Measurements from ENCODE around the gene SSH3.
A peak's percentile ranks its signal among the peaks of the same experiment; 100 is the strongest.

Gene SSH3

DNA sequence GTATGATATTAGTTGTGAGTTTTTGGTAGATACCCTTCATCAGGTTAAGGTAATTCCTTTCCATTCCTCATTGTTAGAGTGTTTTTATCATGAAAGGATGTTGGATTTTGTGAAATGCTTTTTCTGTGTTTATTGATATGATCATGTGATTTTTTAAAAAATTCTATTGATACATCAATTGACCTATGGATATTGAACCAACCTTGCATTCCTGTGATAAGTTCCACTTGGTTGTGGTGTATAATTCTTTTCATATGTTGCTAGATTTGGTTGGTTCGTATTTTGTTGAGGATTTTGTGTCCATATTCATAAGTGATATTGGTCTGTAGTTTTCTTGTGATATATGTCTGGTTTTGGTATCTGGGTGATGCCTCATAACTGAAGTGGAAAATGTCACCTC is 7.5 kb upstream of the SSH3 start:
- DNase-seq = no peak

- no peak for DNase-seq
Observed at GRCh38 chr11:67298786-67299185, 4.5 kb upstream of the SSH3 start.

DNA sequence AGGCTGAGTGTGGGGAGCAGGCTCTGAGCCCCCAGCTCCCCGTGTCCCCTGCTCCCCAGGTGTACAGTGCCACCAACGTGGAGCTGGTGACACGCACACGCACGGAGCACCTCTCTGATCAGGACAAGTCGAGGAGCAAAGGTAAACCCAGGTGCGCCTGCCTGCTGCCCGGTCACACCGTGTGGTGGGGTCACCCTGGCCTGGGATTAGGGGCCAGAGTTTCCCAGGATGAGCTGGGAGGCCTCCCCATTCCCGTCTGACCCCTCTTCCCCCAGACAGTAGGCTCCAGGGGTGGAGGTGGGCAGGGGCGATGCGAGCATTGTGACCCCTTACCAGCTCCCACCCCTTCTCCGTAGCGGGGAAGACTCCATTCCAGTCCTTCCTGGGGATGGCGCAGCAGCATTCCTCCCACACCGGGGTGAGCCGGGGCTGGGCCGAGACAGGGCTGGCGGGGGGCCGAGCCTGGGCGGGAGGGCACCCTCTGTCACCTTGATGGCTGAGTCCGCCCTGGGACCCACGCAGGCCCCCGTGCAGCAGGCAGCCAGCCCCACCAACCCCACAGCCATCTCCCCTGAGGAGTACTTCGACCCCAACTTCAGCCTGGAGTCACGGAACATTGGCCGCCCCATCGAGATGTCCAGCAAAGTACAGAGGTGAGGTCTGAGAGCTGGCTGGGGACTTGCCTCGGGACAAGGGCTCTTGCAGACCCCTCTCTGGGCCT is 3.7 kb upstream of the SSH3 start:
- no peak for DNase-seq

GRCh38 chr11:67300256-67300755 is 3.0 kb upstream of the SSH3 start:
- no peak for DNase-seq

DNA sequence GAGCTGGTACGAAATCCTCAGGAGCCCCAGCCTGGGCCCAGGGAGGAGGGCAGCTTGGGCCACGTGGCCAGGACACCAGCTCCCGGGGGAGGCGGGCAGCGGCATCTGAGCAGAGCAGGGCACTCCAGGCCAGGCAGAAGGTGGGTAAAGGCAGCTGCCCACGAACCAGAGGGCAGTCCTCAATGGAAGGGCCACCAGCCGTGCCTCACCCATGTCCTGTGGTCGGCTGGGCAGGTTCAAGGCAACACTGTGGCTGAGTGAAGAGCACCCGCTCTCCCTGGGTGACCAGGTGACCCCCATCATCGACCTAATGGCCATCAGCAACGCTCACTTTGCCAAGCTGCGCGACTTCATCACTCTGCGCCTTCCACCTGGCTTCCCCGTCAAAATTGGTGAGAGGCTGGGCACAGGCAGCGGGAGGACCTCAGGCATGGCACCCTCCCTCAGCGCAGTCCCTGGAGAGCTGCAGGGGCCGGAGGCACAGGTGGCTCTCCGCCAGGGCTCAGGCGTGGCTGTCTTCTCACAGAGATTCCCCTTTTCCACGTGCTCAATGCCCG is 2.5 kb upstream of the SSH3 start:
- DNase-seq = no peak

DNA sequence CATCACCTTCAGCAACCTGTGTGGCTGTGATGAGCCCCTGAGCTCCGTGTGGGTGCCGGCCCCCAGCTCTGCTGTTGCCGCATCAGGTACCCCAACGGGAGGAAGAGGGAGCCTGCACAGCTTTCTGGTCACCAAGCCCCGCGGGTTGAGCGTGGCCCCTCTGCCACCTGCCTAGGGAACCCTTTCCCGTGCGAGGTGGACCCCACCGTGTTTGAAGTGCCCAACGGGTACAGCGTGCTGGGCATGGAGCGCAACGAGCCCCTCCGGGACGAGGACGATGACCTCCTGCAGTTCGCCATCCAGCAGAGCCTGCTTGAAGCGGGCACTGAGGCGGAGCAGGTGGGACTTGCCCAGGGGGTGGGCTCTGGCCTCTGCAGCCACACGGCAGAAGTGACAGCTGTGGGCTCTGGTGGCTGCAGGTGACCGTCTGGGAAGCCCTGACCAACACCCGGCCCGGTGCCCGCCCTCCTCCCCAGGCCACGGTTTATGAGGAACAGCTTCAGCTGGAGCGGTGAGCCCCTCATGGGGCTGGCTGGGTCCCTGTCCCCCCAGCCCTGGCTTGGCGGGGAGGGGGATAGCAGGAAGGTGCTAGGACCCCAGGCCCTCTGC is 1.9 kb upstream of the SSH3 start:
- no peak for DNase-seq

DNA sequence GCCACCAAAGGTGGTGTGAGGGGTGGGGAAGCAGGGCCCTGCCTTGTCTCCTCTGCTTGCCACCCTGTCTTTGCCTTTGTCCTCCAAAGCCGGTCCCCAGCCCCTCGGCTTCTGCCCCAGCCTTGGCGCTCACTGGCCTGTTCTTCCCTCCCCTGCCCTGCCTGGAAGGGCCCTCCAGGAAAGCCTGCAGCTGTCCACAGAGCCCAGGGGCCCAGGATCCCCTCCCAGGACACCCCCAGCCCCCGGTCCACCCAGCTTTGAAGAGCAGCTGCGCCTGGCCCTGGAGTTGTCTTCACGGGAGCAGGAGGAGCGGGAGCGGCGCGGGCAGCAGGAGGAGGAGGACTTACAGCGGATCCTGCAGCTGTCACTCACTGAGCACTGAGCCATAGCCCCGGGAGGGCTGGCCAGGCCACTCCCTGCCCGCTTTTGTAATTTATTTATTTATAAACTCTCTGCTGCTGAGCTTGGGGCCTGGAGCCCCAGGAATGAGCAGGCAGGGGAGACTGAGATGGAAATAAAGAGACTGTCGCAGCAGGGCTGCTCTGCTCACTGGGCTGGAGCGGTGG is 1.3 kb upstream of the SSH3 start:
- peak in 1 of 2 donors; percentile 38 for DNase-seq

DNA sequence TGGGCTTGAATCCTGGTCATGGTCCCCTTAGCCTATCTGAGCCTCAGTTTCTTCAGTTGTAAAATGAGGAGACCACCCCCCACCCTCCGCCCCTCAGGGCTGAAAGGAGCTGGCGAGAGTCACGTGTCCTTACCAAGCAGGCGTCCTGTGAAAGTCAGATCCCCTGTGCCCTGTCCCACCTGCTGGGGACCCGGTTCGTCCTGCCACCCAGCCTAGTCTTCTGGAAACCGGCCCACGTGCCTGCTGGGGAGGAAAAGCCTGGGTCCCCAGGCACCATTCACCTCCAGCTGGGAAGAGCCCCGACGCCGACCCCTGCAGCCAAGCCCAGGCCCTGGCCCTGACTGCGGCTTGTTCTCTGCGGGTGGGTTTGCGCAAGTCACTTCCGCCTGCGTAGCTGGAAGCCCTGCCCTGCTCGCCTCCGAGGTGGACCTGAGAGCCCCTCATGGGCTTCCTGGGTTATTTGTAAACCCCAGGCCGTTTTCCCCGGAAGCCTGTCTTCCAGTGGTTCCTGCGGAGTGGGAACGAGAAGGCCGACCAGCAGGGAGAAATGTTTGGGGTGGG is 679 bp upstream of the SSH3 start:
- no peak for DNase-seq

GRCh38 chr11:67303835-67304411 is 593 bp downstream of the SSH3 start:
- DNase-seq = no peak

DNA sequence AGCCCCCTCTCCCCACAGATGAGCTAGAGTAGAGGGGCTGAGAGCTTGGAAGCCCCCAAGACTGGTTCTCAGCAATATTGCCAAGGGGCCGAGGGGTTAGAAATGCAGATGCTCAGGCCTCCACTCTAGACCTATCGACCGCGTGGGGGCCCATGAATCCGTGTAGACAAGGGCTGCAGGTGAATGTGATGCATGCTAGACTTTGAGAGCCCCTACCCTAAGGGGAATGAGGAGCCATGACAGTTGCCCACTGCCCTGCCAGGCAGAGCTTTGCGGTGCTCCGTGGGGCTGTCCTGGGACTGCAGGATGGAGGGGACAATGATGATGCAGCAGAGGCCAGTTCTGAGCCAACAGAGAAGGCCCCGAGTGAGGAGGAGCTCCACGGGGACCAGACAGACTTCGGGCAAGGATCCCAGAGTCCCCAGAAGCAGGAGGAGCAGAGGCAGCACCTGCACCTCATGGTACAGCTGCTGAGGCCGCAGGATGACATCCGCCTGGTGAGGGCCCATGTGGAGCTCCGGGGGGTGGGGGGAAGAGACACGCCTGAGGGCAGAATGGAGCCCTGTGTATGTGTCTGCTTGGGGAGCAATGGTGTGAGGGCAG is 1.3 kb downstream of the SSH3 start:
- DNase-seq = no peak

DNA sequence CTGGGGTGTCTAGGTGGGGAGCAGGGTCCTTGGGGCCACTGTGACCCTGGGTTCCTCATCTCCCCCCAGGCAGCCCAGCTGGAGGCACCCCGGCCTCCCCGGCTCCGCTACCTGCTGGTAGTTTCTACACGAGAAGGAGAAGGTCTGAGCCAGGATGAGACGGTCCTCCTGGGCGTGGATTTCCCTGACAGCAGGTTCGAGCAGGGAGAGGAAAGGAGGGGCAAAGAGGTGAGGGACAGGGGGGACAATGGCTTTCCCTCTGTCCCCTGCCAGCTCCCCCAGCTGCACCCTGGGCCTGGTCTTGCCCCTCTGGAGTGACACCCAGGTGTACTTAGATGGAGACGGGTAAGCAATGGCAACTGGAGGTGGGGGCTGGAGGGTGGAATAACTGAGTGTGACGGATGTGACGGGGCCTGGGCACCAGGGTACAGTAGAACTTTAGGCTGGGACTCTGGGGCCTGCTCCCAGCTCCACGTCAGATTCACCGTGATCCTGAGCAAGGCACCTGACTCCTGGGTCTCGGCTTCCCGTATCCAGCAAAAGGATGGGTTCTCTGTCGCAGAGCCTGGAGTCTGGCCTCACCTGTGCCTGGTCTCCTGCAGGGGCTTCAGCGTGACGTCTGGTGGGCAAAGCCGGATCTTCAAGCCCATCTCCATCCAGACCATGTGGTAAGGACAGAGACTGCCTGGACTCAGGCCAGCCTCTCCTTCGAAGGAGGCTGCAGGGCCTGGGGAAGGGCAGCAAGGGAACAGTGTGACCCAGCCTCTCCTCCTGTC is 3.6 kb downstream of the SSH3 start:
- DNase-seq = no peak

DNA sequence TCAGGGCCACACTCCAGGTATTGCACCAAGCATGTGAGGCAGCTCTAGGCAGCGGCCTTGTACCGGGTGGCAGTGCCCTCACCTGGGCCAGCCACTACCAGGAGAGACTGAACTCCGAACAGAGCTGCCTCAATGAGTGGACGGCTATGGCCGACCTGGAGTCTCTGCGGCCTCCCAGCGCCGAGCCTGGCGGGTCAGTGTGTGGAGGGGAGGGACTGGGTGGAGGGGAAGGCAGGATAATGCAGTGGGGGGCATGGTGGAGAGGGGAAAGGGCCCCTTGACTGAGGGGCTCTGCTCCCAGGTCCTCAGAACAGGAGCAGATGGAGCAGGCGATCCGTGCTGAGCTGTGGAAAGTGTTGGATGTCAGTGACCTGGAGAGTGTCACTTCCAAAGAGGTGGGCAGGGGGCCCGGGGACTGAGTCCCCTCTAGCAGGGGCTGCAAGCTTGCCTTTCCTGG is 4.2 kb downstream of the SSH3 start:
- no peak for DNase-seq

- DNase-seq = no peak
Observed at GRCh38 chr11:67308031-67308866, 4.9 kb downstream of the SSH3 start.

DNA sequence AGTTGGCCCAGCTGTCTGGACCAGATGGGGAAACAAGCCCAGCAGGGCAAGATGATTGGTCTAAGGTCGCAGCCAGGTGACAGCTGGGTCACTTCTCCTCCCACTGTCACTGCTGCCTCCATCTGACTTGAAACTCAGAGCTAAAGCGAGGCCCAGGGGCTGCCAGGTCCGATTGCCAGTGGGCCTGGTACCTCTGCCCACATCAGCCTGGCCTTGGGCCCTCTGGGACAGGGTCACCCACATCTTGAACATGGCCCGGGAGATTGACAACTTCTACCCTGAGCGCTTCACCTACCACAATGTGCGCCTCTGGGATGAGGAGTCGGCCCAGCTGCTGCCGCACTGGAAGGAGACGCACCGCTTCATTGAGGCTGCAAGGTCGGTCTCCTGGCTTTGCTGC is 5.8 kb downstream of the SSH3 start:
- no peak for DNase-seq

GRCh38 chr11:67309661-67310061 is 6.3 kb downstream of the SSH3 start:
- DNase-seq = no peak

DNA sequence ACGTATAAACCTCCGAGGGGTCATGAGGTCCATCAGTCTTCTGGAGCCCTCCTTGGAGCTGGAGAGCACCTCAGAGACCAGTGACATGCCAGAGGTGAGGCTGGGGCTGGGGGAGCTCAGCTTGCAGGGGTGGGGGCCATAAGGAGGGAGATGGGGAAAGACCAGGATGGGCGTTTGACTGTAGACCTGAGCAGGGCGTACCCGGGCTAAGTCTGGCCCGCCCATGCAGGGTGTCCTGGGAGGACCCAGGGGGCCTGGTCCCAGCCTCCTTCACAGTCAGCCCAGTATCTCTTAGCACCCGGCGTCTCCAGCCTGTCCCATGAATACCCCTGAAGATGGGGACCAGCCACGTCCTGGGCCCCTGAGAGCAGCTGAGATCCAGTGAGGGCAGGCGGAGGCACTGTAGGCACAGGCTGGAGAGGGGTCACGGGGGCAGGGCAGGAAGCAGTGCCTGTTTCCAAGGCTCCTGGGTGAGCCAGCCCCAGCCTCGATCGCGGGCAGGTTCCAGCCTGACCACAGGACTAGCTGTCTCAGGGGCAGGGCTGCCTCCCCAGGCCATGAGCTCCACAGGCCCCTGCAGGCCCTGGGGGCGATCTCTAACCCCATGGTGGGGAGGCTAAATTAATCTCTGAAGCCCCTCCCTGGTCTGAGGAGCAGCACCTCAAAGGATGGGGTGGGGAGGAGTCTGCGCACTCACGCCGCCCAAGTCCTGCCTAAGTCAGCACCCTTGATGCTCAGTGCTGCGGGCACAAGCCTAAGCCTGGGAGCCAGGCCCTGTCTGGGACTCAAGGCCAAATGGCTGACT is 7.1 kb downstream of the SSH3 start:
- no peak for DNase-seq

DNA sequence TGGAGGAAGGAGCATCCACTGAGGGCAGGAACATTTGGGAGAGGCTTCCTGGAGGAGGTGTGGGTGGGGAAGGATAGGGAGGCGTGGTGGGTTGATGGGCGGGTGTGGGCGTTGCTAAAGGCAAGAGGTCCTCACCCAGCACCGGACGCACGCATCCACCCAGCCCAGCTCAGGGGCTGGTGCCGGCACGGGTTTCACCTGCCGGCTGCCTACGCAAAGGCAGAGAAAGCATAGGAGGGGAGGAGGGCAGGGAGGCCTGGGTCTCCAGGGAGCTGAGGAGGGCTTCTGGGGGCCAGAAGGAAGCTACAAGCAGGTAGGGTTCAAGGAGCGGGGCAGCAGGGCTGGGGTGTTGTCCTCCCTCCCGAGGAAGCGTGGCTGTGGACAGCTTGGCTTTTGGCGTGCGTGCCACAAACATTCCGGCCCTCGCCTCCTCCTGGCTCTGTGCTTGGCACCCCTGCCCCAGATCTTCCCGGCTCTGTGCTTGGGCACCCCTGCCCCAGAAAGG is 7.8 kb downstream of the SSH3 start:
- no peak for DNase-seq

GRCh38 chr11:67311556-67312082 is 8.3 kb downstream of the SSH3 start:
- DNase-seq = no peak

DNA sequence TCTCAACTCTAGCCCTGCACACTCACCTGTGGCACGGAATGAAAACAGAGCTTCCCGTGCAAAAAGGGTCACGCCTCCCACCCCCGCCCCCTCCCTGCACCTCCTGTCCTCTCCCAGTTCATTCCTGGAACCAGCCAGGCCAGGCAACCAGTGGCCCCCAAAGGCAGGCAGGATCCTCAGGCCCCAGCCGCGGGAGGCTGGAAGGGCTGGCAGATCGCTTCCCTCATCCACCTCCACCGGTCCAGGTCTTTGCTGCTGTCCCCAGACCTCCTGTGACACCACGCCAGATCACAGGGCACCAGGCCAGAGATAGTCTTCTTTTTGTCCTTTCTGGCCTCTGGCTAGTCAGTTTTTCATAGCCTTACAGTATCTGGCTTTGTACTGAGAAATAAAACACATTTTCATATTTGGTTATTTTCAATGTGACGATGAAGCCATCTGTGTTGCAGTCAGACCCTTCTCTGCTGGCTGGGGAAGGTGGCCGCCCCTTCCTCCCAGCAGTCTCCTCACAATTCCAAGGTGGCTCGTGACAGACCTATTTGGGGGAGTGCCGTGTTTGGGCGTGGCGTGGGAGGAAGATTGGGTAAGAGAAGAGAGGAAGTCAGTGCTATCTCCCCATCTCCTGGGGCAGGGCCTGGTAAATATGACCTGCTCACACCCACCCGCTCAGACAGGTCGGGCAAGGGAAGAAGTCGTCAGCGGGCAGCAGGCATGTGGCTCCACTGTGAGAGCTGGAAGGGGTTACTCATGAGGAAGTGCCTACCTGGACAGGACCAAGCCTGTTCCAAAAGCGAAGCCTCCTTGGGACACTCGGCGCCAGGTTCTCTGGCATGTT is 9.1 kb downstream of the SSH3 start:
- DNase-seq = peak; percentile 25 to 31
